Medulla oblongata (tissue), 1 donor: Measurements from ENCODE around the gene LASP1NB.
"Not testable (repeated sequence)": the region's sequence is repeated elsewhere in the genome, so short reads cannot be mapped to it uniquely, and the experiment has no call there.

Experiments
- DNase-seq: peaks from one replicate; pipeline ENCODE4 v3.0.0-alpha.2; 2015; ENCODE audit errors: extremely low spot score

The LASP1NB gene

DNA sequence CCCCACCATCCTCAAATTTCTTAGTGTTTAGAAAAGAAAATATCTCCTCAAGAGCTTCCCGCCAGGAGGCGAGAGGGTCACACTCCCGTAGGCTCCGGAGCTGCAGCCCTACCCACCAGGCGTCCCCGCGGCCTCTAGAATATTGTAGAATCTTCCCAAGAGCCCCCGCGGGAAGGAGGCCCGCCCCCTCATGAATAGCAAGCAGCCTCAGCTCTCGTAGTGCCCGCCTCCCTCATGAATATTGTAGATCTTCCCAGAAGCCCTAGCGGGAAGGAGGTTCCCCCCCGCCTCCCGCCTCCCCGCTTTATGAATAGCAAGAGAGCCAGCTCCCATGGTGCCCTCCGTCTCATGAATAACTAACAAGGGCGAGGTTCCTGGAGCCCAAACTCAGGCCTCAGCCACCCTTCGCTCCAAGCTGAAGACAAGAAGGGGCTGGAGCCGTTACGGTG lies 41.9 kb downstream of the LASP1NB start, which contains the start of gene FBXO47:
Gene FBXO47, minus strand, starts transcription at position 114 of the 449 bp plus-strand sequence. CDS start 4,378 bp downstream, outside the sequence.
- peak; percentile 94 for DNase-seq

GRCh38 chr17:38969281-38969680 lies 43.9 kb downstream of the LASP1NB start:
- DNase-seq = no peak

DNA sequence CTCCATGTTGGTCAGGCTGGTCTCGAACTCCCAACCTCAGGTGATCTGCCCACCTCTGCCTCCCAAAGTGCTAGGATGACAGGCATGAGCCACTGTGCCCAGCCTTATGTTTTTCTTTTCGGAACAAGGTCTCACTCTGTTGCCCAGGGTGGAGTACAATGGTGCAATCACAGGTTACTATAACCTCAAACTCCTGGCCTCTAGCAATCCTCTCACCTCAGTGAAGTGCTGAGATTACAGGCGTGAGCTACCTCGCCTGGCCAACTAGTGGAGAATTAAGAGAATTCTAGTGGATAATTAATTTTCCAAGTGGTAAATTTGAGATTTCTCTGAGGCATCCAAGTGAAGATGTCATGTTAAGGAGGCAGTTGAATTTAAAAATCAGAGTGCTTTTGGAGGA lies 44.7 kb downstream of the LASP1NB start:
- no peak for DNase-seq

- DNase-seq = no peak
These were observed 45.4 kb downstream of the LASP1NB start for GRCh38 chr17:38970804-38971203.

DNA sequence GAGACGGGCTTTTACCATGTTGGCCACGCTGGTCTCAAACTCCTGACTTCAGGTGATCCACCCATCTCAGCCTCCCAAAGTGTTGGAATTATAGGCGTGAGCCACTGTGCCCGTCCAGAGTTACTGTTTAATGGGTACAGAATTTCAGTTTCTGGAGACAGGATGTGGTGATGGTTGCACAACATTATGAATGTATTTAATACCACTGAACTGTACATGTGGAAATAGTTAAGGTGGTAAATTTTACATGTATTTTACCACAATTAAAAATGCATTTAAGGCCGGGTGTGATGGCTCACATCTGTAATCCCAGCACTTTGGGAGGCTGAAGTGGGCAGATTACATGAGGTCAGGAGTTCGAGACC lies 50.8 kb downstream of the LASP1NB start:
- not testable (repeated sequence) for DNase-seq

- no peak for DNase-seq
These were observed 52.8 kb downstream of the LASP1NB start for GRCh38 chr17:38978180-38978579.
